IPS-20b (cell line): ENCODE results near the gene NEUROD6.
A peak's percentile ranks its signal among the peaks of the same experiment; 100 is the strongest.

Source experiments
- H3K27ac ChIP-seq: one replicate; pipeline ENCODE4 v1.5.1; 2013; ENCODE audit warnings: low read length
- H3K27me3 ChIP-seq: 2 replicates; pipeline ENCODE4 v1.6.1; 2013; ENCODE audit warnings: mild to moderate bottlenecking, low read length, inconsistent platforms; ENCODE audit not compliant: insufficient read depth
- H3K36me3 ChIP-seq: 2 replicates; pipeline ENCODE4 v1.6.1; 2013; ENCODE audit warnings: low read depth, mild to moderate bottlenecking, inconsistent platforms, low read length, moderate library complexity; ENCODE audit not compliant: insufficient read depth
- H3K4me1 ChIP-seq: 2 replicates; pipeline ENCODE4 v1.6.1; 2013; ENCODE audit warnings: mild to moderate bottlenecking, control low read depth, inconsistent platforms, low read length, moderate library complexity; ENCODE audit not compliant: insufficient read depth
- H3K4me3 ChIP-seq: 2 replicates; pipeline ENCODE4 v1.5.1; 2013; ENCODE audit warnings: mild to moderate bottlenecking, low read length, inconsistent platforms
- H3K9ac ChIP-seq: 2 replicates; pipeline ENCODE4 v1.6.1; 2013; ENCODE audit warnings: low read depth, mild to moderate bottlenecking, inconsistent platforms, low read length, moderate library complexity
- H3K9me3 ChIP-seq: 2 replicates; pipeline ENCODE4 v1.6.1; 2013; ENCODE audit warnings: mild to moderate bottlenecking, low read depth, low read length, inconsistent platforms; ENCODE audit not compliant: insufficient read depth

Gene NEUROD6

DNA sequence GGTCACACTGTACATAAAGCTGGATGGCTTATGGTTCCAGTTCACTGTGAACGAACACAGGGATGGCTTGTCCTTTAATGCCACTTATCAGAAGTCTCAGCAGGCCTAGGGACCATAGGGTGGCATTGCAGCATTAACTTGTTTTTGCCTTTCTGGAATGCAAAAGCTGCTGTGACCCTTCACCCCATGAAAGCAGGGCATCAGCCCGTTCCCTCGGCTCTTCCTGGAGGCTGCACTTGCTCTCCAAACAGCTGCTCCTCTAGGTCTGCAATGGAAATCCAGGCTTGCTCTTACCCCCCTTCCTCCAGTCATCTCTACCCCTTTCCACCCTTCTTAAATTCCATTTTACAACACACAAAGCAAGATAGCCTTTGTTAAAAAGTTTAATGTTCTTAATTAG, 17.9 kb upstream of the NEUROD6 start:
- H3K9ac ChIP-seq, result no peak overlapping the region
- H3K4me1 ChIP-seq, result no peaks in the 10 kb centered on the region; the same call in 1 of the 2 replicates
- H3K36me3 ChIP-seq, result no peaks in the 10 kb centered on the region
- no peaks in the 10 kb centered on the region for H3K27me3 ChIP-seq
- H3K4me3 ChIP-seq, result no peak overlapping the region
- H3K9me3 ChIP-seq, result no peaks in the 10 kb centered on the region
- H3K27ac ChIP-seq, result no peak overlapping the region

GRCh38 chr7:31345421-31345820, 4.9 kb upstream of the NEUROD6 start:
- Histone ChIP-seq H3K36me3 (no peaks in the 10 kb centered on the region), H3K9me3 (no peaks in the 10 kb centered on the region), H3K27me3 (no peaks in the 10 kb centered on the region), H3K9ac (no peak overlapping the region), H3K4me3 (no peak overlapping the region), H3K4me1 (no peaks in the 10 kb centered on the region), H3K27ac (no peak overlapping the region)

GRCh38 chr7:31343516-31344305, 3.2 kb upstream of the NEUROD6 start:
- H3K27ac ChIP-seq, result no peak overlapping the region
- H3K36me3 ChIP-seq, result no peaks in the 10 kb centered on the region
- H3K4me1 ChIP-seq, result no peaks in the 10 kb centered on the region
- no peak overlapping the region for H3K9ac ChIP-seq
- H3K9me3 ChIP-seq, result no peaks in the 10 kb centered on the region
- 0 out of 2 replicates have a peak, but pooled peaks cover under 1% of the 10 kb centered on the region for H3K27me3 ChIP-seq
- H3K4me3 ChIP-seq, result no peak overlapping the region

DNA sequence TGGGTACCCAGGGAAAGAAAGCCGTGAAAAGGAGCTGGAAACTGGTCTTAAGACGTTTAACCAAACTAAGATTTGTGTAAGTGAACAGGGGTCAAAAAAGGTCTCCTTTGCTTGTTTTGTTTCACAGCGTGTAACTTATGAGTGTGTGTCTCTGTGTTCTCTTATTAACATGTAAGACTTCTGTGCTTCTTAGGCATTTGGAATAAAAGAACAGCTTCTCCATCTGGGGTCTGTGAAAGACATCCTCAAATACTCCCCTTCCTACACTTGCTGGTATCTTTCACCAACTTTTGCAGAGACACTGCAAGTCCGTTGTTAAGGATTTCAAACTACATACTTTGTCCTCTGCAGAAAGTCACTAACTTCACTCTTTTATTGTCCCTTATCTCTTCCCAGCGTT, 615 bp upstream of the NEUROD6 start:
- Histone ChIP-seq H3K9ac (no peak overlapping the region), H3K4me3 (no peak overlapping the region), H3K4me1 (no peaks in the 10 kb centered on the region), H3K9me3 (no peaks in the 10 kb centered on the region), H3K27ac (no peak overlapping the region), H3K36me3 (no peaks in the 10 kb centered on the region), H3K27me3 (peaks cover 21% of the 10 kb centered on the region)

DNA sequence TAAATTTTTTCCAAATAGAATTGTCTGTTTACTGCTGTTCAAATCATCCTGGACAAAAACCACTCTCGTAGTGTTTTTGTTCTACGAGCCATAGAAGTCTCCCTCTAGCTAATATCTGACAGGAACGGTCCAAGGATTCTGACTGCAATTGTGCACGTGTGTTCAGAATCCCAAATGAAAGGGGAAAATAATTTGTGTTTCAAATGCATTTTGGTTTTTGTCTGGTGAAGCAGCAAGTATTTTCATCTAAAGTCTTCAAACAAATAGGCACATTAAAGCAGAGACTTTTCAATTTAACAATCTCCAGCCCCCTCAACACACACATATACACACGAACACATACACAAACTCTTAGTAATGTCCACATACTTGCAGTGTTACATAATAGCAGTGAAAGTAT, 475 bp downstream of the NEUROD6 start:
- Histone ChIP-seq H3K27me3 (peaks cover 32% of the 10 kb centered on the region), H3K36me3 (no peaks in the 10 kb centered on the region), H3K27ac (no peak overlapping the region), H3K9me3 (no peaks in the 10 kb centered on the region), H3K4me3 (no peak overlapping the region), H3K4me1 (no peaks in the 10 kb centered on the region), H3K9ac (no peak overlapping the region)

GRCh38 chr7:31338706-31339105, 1.8 kb downstream of the NEUROD6 start:
- peaks cover 37% of the 10 kb centered on the region for H3K27me3 ChIP-seq
- H3K9ac ChIP-seq, result no peak overlapping the region
- no peaks in the 10 kb centered on the region for H3K36me3 ChIP-seq
- no peak overlapping the region for H3K4me3 ChIP-seq
- no peaks in the 10 kb centered on the region for H3K4me1 ChIP-seq
- no peak overlapping the region for H3K27ac ChIP-seq
- H3K9me3 ChIP-seq, result no peaks in the 10 kb centered on the region

DNA sequence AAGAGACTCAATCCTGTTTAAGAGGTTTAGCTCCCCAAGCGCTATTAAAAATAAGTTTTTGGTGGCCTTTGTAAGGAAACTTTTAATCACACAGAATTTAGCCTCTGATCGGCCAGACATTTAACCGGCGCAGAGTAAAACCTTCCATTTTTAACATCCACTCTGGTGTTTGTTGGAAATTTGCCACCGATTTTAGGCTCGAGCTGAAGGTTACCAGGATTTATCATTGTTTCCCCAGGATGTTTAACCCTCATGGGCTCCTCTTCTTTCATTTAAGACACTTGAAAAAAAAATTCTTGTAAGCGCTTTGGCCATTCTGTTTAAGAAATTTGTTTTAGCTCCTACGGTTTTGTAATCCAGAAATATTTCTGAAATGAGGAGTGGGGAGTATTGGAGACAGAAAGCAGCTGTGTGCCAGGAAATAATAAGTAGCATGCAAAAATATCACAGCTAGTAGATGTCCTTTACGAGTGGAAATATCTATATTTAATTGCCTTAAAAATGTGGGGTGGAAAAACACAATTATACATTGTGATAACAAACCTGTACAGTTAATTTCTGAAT, 3.4 kb downstream of the NEUROD6 start:
- H3K27me3 ChIP-seq, result peaks cover 37% of the 10 kb centered on the region
- no peak overlapping the region for H3K9ac ChIP-seq
- H3K27ac ChIP-seq, result no peak overlapping the region
- H3K36me3 ChIP-seq, result no peaks in the 10 kb centered on the region
- peak overlapping the region; percentile 41; the same call in 1 of the 2 replicates for H3K4me3 ChIP-seq
- H3K9me3 ChIP-seq, result no peaks in the 10 kb centered on the region
- H3K4me1 ChIP-seq, result no peaks in the 10 kb centered on the region

DNA sequence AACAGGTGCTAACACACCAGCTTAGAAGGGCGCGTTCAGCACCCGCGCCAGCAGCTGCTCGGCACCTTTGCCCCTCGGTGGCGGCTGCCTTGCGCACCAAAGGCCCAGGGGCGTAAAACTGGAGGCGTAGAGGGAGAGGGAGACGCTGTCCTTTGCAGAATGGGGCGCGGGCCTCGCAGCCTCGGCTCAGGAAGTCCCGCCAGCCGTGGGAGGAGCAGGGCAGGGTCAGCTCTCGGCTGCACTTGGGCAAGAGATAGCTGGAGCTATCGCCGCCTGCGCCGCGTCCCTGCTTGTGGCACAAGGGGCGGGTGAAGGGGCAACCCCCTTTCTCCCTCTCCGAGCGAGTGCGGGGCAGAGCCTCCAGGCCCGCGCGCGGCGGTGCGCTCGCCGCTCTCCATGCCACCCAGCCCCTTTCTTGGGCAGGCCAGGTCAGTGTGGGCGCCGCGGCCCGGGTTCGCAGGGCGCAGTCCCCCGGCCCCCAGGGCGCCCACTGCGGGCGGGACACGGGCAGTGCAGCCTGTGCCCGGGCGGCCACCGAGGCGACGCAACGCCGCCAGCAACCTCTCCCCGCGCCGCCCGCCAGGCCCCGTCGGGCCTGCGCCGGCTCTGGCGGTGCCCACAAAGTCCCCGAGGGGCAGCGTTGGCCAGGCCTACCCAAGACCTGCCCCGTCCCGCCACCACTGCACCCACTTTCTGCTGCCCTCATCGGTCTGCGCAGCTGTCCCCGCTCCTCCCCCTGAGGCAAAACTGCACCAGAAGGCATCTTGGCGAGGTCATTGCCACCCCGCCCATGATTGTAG, 4.1 kb downstream of the NEUROD6 start:
- Histone ChIP-seq H3K9me3 (no peaks in the 10 kb centered on the region), H3K4me1 (no peaks in the 10 kb centered on the region), H3K36me3 (no peaks in the 10 kb centered on the region), H3K9ac (no peak overlapping the region), H3K27ac (no peak overlapping the region), H3K4me3 (peak overlapping the region; percentile 55; the same call in 1 of the 2 replicates), H3K27me3 (peaks cover 37% of the 10 kb centered on the region)

- Histone ChIP-seq H3K27ac (no peak overlapping the region), H3K9me3 (no peaks in the 10 kb centered on the region), H3K4me1 (no peaks in the 10 kb centered on the region), H3K36me3 (no peaks in the 10 kb centered on the region), H3K9ac (no peak overlapping the region), H3K27me3 (peaks cover 37% of the 10 kb centered on the region), H3K4me3 (peak overlapping the region; percentile 55; the same call in 1 of the 2 replicates)
Observed at GRCh38 chr7:31335884-31336201, 4.7 kb downstream of the NEUROD6 start.

- Histone ChIP-seq H3K4me3 (no peak overlapping the region; the same call in 1 of the 2 replicates), H3K27me3 (peaks cover 37% of the 10 kb centered on the region)
Observed at GRCh38 chr7:31335161-31335856, 5.2 kb downstream of the NEUROD6 start.

GRCh38 chr7:31333291-31333690, 7.2 kb downstream of the NEUROD6 start:
- H3K9ac ChIP-seq, result no peak overlapping the region
- H3K9me3 ChIP-seq, result no peaks in the 10 kb centered on the region
- no peak overlapping the region for H3K4me3 ChIP-seq

More at GRCh38 chr7:31335161-31335856, 5.2 kb downstream of the NEUROD6 start:
- H3K9me3 ChIP-seq, result no peaks in the 10 kb centered on the region
- no peak overlapping the region for H3K9ac ChIP-seq
- no peak overlapping the region for H3K27ac ChIP-seq
- no peaks in the 10 kb centered on the region for H3K36me3 ChIP-seq
- H3K4me1 ChIP-seq, result no peaks in the 10 kb centered on the region

More at GRCh38 chr7:31333291-31333690, 7.2 kb downstream of the NEUROD6 start:
- Histone ChIP-seq H3K4me1 (no peaks in the 10 kb centered on the region), H3K27ac (no peak overlapping the region), H3K27me3 (peaks cover 32% of the 10 kb centered on the region), H3K36me3 (no peaks in the 10 kb centered on the region)
